GM23338 (cell line): ENCODE data around the gene GRIK1. TPM values are rescaled to one million over a fixed set of nuclear protein-coding genes. Genes with fewer than 3 reads are reported as not detected.

Source experiments
- ATAC-seq: fragments of 200-7000 bp; cut with Tn5 transposase; 3 replicates; pipeline ENCODE4 v1.9.1; 2020
- DNase-seq: peaks from one replicate; pipeline ENCODE4 v3.0.0-alpha.2; 2015; ENCODE audit warnings: low spot score
- H2AFZ ChIP-seq: fragments of 200-600 bp; sonication (generic); 2 replicates; pipeline ENCODE4 v1.8.0; 2016; ENCODE audit warnings: antibody characterized with exemption, mild to moderate bottlenecking, moderate library complexity
- H3F3A ChIP-seq: fragments of 200-600 bp; sonication (generic); replicated peaks from 2 replicates; pipeline ENCODE4 v1.8.0; 2017; ENCODE audit warnings: antibody characterized with exemption, mixed run types, low read depth
- H3K27ac ChIP-seq: fragments of 200-600 bp; sonication (generic); 2 replicates; pipeline ENCODE4 v1.6.1; 2016; ENCODE audit warnings: low read depth
- H3K27me3 ChIP-seq: fragments of 200-600 bp; sonication (generic); 2 replicates; pipeline ENCODE4 v1.8.0; 2016; ENCODE audit warnings: mild to moderate bottlenecking, mixed run types, moderate library complexity; ENCODE audit not compliant: insufficient read depth
- H3K36me3 ChIP-seq: fragments of 200-600 bp; sonication (generic); 2 replicates; pipeline ENCODE4 v1.8.0; 2016; ENCODE audit warnings: mild to moderate bottlenecking; ENCODE audit not compliant: insufficient read depth
- H3K4me1 ChIP-seq: fragments of 200-600 bp; sonication (generic); 2 replicates; pipeline ENCODE4 v1.8.0; 2016; ENCODE audit warnings: mild to moderate bottlenecking, moderate library complexity; ENCODE audit not compliant: insufficient read depth
- H3K4me2 ChIP-seq: fragments of 200-600 bp; sonication (generic); 2 replicates; pipeline ENCODE4 v1.7.1; 2017; ENCODE audit warnings: mixed run types
- H3K4me3 ChIP-seq: fragments of 200-600 bp; sonication (generic); 2 replicates; pipeline ENCODE4 v1.6.1; 2016; ENCODE audit warnings: mixed run types
- H3K79me2 ChIP-seq: fragments of 200-600 bp; sonication (generic); replicated peaks from 2 replicates; pipeline ENCODE4 v1.8.0; 2017; ENCODE audit warnings: mild to moderate bottlenecking; ENCODE audit not compliant: insufficient read depth
- H3K9me2 ChIP-seq: fragments of 200-600 bp; sonication (generic); 2 replicates; pipeline ENCODE4 v1.8.0; 2017; ENCODE audit not compliant: insufficient read depth
- H4K20me1 ChIP-seq: fragments of 200-600 bp; sonication (generic); replicated peaks from 2 replicates; pipeline ENCODE4 v1.8.0; 2017; ENCODE audit warnings: mild to moderate bottlenecking; ENCODE audit not compliant: insufficient read depth
- H3K27ac Mint-ChIP-seq: 2 replicates; pipeline ENCODE4 v1.8.0; 2020; ENCODE audit warnings: inconsistent platforms, mild to moderate bottlenecking, moderate library complexity, mixed read lengths
- H3K27me3 Mint-ChIP-seq: 3 replicates; pipeline ENCODE4 v1.8.0; 2022; ENCODE audit warnings: low read depth, mild to moderate bottlenecking, moderate library complexity, mixed read lengths, inconsistent platforms; ENCODE audit not compliant: insufficient read depth, poor library complexity
- H3K36me3 Mint-ChIP-seq: 3 replicates; pipeline ENCODE4 v1.8.0; 2021; ENCODE audit warnings: low read depth, mild to moderate bottlenecking, inconsistent platforms, moderate library complexity, mixed read lengths
- H3K4me1 Mint-ChIP-seq: 3 replicates; pipeline ENCODE4 v1.8.0; 2020; ENCODE audit warnings: mild to moderate bottlenecking, inconsistent platforms, mixed read lengths
- H3K4me3 Mint-ChIP-seq: 3 replicates; pipeline ENCODE4 v1.8.0; 2021; ENCODE audit warnings: moderate library complexity, mild to moderate bottlenecking, inconsistent platforms, mixed read lengths
- H3K9me3 Mint-ChIP-seq: 3 replicates; pipeline ENCODE4 v1.8.0; 2020; ENCODE audit warnings: moderate library complexity, mild to moderate bottlenecking, inconsistent platforms, mixed read lengths
- CREB1 ChIP-seq: fragments of 250-450 bp; sonication (Bioruptor Pico); IDR thresholded peaks from 2 replicates; pipeline ENCODE4 v1.5.0; 2020; ENCODE audit warnings: low read depth, mild to moderate bottlenecking, moderate library complexity
- CTCF ChIP-seq, 2 experiments: fragments of 200-600 bp in 1 of 2; sonication (generic) in 1 of 2; conservative IDR thresholded peaks; 2 replicates each; pipeline versions ENCODE4 v1.5.1 to v1.6.1; 2016 to 2017; ENCODE audit warnings: antibody characterized with exemption in 2 of 2, low read depth in 2 of 2, mild to moderate bottlenecking in 2 of 2, moderate library complexity in 1 of 2
- ETS1 ChIP-seq: IDR thresholded peaks from 2 replicates; pipeline ENCODE4 v1.6.1; 2016; ENCODE audit warnings: antibody characterized with exemption
- EZH2 ChIP-seq: fragments of 200-600 bp; sonication (generic); IDR thresholded peaks from one replicate; pipeline ENCODE4 v1.8.0; 2017; ENCODE audit warnings: antibody characterized with exemption, mild to moderate bottlenecking, low read depth; ENCODE audit not compliant: unreplicated experiment
- EZH2phosphoT487 ChIP-seq: fragments of 200-600 bp; sonication (generic); IDR thresholded peaks from one replicate; pipeline ENCODE4 v1.8.1; 2018; ENCODE audit warnings: antibody characterized with exemption; ENCODE audit not compliant: unreplicated experiment
- JUNB ChIP-seq: IDR thresholded peaks from one replicate; pipeline ENCODE4 v1.6.1; 2016; ENCODE audit warnings: antibody characterized with exemption; ENCODE audit not compliant: unreplicated experiment
- NANOG ChIP-seq: IDR thresholded peaks from 2 replicates; pipeline ENCODE4 v1.6.1; 2016; ENCODE audit warnings: antibody characterized with exemption, borderline replicate concordance
- POLR2AphosphoS5 ChIP-seq: IDR thresholded peaks from 2 replicates; pipeline ENCODE4 v1.6.1; 2016; ENCODE audit warnings: antibody characterized with exemption, low read depth
- REST ChIP-seq: IDR thresholded peaks from one replicate; pipeline ENCODE4 v1.6.1; 2018; ENCODE audit warnings: antibody characterized with exemption; ENCODE audit not compliant: unreplicated experiment
- STAT1 ChIP-seq: IDR thresholded peaks from one replicate; pipeline ENCODE4 v1.6.1; 2016; ENCODE audit warnings: antibody characterized with exemption; ENCODE audit not compliant: unreplicated experiment
- ZNF114 ChIP-seq: fragments of 250-450 bp; sonication (Bioruptor Pico); IDR thresholded peaks from 2 replicates; pipeline ENCODE4 v1.5.0; 2020; ENCODE audit warnings: mild to moderate bottlenecking, moderate library complexity
- ZNF331 ChIP-seq: fragments of 250-450 bp; sonication (Bioruptor Pico); IDR thresholded peaks from 2 replicates; pipeline ENCODE4 v1.5.0; 2020; ENCODE audit warnings: low read depth, mild to moderate bottlenecking, moderate library complexity
- ZNF462 ChIP-seq: fragments of 250-450 bp; sonication (Bioruptor Pico); IDR thresholded peaks from 2 replicates; pipeline ENCODE4 v1.5.0; 2020; ENCODE audit warnings: mild to moderate bottlenecking, moderate library complexity
- polyA plus RNA-seq: library from polyadenylated mRNA; unstranded; fragments of >200 nt; fragmentation: Nextera tagmentation; extraction: Ambion mirVana; gene quantifications from 2 replicates; pipeline ENCODE4 v1.2.1, GENCODE V29; 2016
- total RNA-seq: library from RNA; depleted of rRNA; stranded (reverse); fragments of >200 nt; shearing (Covaris generic); gene quantifications from 2 replicates; pipeline ENCODE4 v1.2.3, GENCODE V29; 2014

The GRIK1 gene
- total and polyA plus RNA-seq, 2 experiments from 2014 or later: 0.18 to 0.42 TPM

- Mint-ChIP-seq H3K36me3 (peaks cover 15% of the 10 kb centered on the region), H3K4me1 (no peaks in the 10 kb centered on the region; the same call in 2 of the 3 replicates), H3K4me3 (no peak overlapping the region), H3K27ac (no peak overlapping the region), H3K9me3 (peaks cover 19% of the 10 kb centered on the region), H3K27me3 (peaks cover 2% of the 10 kb centered on the region)
- Histone ChIP-seq H3F3A (no peaks in the 10 kb centered on the region), H3K27ac (no peak overlapping the region), H3K4me2 (no peak overlapping the region), H3K4me3 (no peak overlapping the region), H3K4me1 (no peaks in the 10 kb centered on the region), H3K36me3 (no peaks in the 10 kb centered on the region), H3K27me3 (no peaks in the 10 kb centered on the region), H3K9me2 (no peaks in the 10 kb centered on the region), H2AFZ (no peak overlapping the region), H3K79me2 (no peaks in the 10 kb centered on the region), H4K20me1 (no peaks in the 10 kb centered on the region)
- no peak for ATAC-seq
- no peak for DNase-seq
- TF ChIP-seq NANOG (no peak), ZNF462 (CRISPR knock-in tag) (no peak), CTCF (conservative IDR thresholded peaks at IDR 0.05; ENCODE audit: low read depth in 2 of 2) (no peak), ETS1 (no peak), ZNF114 (CRISPR knock-in tag) (no peak), REST (no peak), STAT1 (no peak), CREB1 (CRISPR knock-in tag) (no peak), ZNF331 (CRISPR knock-in tag) (no peak), POLR2AphosphoS5 (no peak), JUNB (no peak), EZH2phosphoT487 (no peak), EZH2 (no peak)
Observed at GRCh38 chr21:29985866-29986265, 46.1 kb upstream of the GRIK1 start.
